GM18511 (cell line): ENCODE results near the gene REEP6.

ENCODE experiments used
- ATAC-seq: cut with Tn5 transposase; IDR thresholded peaks from one replicate; pipeline ENCODE4 v1.9.1; 2021; ENCODE audit warnings: mild to moderate bottlenecking, moderate library complexity; ENCODE audit not compliant: unreplicated experiment

Gene REEP6

GRCh38 chr19:1540365-1540925, 49.5 kb downstream of the REEP6 start:
- no peak for ATAC-seq
